SK-N-SH (cell line): Measurements from ENCODE around the gene HS3ST4.

Experiments used
- EP300 ChIP-seq, 2 experiments: IDR thresholded peaks; 2 replicates each; pipeline versions ENCODE4 v1.4.0 to v1.6.1; 2012; ENCODE audit warnings: borderline replicate concordance in 1 of 2, low read depth in 1 of 2, low read length in 1 of 2
- RAD21 ChIP-seq: IDR thresholded peaks from 2 replicates; pipeline ENCODE4 v1.6.1; 2012; ENCODE audit warnings: mild to moderate bottlenecking, low read length

DNA sequence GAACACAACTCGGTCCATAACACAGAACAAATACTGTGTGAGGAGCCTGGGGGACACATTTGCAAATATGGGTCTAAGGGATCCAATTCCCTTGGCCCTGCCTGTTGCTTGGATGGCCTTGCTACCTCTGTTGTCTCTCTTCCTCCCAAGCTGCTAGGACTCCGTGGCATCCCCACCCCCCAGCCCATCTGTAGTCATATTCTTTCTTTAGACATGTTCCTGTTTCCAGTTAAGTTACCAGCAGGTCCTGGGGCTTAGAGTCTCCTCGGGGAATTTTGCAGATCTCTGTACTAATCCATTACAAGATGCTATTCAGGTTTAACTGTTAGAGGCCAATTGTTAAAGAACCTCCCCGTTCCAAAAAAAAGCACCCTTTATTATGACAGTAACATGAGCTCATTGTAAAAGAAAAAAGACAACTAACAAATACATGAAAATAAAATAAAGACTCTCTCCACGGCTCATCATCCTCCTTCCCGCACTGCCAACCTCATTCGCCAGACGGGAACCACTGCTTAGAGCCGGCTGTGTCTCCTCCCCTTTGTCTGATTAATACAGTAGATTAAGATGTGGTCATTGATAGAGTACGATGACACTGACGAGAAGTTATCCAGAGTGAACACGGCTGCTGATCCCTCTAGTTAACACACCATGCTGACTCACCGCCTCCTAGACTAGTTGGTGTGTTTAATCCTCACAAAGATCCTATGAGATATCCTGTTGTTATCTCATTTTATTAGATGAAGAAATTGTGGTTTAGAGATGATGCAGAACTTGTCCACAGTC, 22.2 kb downstream of the HS3ST4 start:
- TF ChIP-seq EP300 (IDR thresholded peaks at IDR 0.05; ENCODE audit: borderline replicate concordance in 1 of 2, low read depth in 1 of 2, low read length in 1 of 2) (no peak), RAD21 (no peak)
